NT2/D1 (cell line): Measurements from ENCODE around the gene HMCES.

ENCODE experiments used
- SUZ12 ChIP-seq: IDR thresholded peaks from 2 replicates; pipeline ENCODE4 v1.6.1; 2011; ENCODE audit not compliant: insufficient read length, insufficient read depth; ENCODE audit errors: extremely low read depth
- YY1 ChIP-seq: IDR thresholded peaks from 2 replicates; pipeline ENCODE4 v1.6.1; 2011; ENCODE audit not compliant: insufficient read length, insufficient read depth
- ZNF274 ChIP-seq: IDR thresholded peaks from 2 replicates; pipeline ENCODE4 v1.6.1; 2011; ENCODE audit warnings: mild to moderate bottlenecking, low read depth, low read length

DNA sequence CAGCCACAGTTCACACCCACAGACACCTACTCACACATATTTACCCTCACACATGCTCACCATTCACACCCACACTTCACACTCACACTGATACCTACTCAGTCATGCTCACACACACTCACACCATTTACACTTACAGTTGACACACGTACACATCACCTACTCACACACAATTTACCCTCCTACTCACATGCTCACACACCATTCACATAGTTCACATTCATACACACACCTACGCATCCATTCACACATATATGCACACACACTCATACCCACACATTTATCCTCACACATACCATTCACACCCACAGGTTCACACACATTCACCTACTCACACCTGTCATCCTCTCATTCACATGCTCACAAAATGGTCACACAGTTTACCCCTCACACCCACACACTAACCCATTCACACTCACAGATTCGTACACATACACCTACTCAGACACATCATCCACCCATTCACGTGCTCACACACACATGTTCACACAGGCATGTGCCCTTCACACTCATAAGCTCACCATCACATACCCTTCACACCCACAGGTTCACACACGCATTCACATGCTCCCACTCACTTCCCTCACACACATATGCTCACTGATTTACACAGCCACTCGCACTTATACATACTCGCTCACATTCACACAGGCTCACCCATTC lies 42.3 kb downstream of the HMCES start:
- TF ChIP-seq SUZ12 (no peak), YY1 (no peak), ZNF274 (no peak)
